PC-3 (cell line): ENCODE data around the gene DNAH7. TPM values are rescaled to one million over a fixed set of nuclear protein-coding genes. Genes with fewer than 3 reads are reported as not detected.

Experiments
- ATAC-seq: fragments of 200-7000 bp; cut with Tn5 transposase; 2 replicates; pipeline ENCODE4 v1.9.1; 2020; ENCODE audit warnings: mild to moderate bottlenecking, moderate library complexity
- BruUV-seq: library from RNA; stranded (reverse); fragments of 400-500 nt; replicated peaks from 2 replicates; lab custom pipeline; 2021; lab: Mats Ljungman, UMichigan
- CTCF ChIA-PET: fragments of 300-600 bp; sonication (Branson Sonifier 250); formaldehyde crosslinking; loops from one replicate; lab custom pipeline; 2022; ENCODE audit warnings: antibody characterized with exemption; lab: Charles Lee
- POLR2A ChIA-PET: fragments of 300-600 bp; sonication (Branson Sonifier 250); formaldehyde crosslinking; loops from one replicate; lab custom pipeline; 2022; ENCODE audit warnings: antibody characterized with exemption; ENCODE audit not compliant: unreplicated experiment; lab: Charles Lee
- DNase-seq: peaks from one replicate; pipeline ENCODE4 v3.0.0-alpha.2; 2015
- H2AFZ ChIP-seq: fragments of 300-600 bp; sonication (generic); 2 replicates; pipeline ENCODE4 v1.6.0; 2016; ENCODE audit warnings: antibody characterized with exemption, low read length
- H3F3A ChIP-seq: fragments of 300-600 bp; sonication (generic); one replicate; pipeline ENCODE4 v1.6.0; 2017; ENCODE audit warnings: antibody characterized with exemption, low read length, control low read depth, mild to moderate bottlenecking; ENCODE audit not compliant: unreplicated experiment
- H3K27ac ChIP-seq: fragments of 300-600 bp; sonication (generic); 2 replicates; pipeline ENCODE4 v1.5.1; 2016; ENCODE audit warnings: mild to moderate bottlenecking, low read length
- H3K27me3 ChIP-seq: fragments of 300-600 bp; sonication (generic); 2 replicates; pipeline ENCODE4 v1.6.1; 2016; ENCODE audit warnings: low read length, mixed read lengths
- H3K36me3 ChIP-seq: fragments of 300-600 bp; sonication (generic); 2 replicates; pipeline ENCODE4 v1.6.1; 2016; ENCODE audit warnings: low read depth, mixed run types, low read length, mixed read lengths
- H3K4me1 ChIP-seq: fragments of 300-600 bp; sonication (generic); 2 replicates; pipeline ENCODE4 v1.5.1; 2016; ENCODE audit warnings: low read length; ENCODE audit not compliant: insufficient read depth
- H3K4me2 ChIP-seq: fragments of 300-600 bp; sonication (generic); 2 replicates; pipeline ENCODE4 v1.6.0; 2016; ENCODE audit warnings: low read length
- H3K4me3 ChIP-seq: fragments of 300-600 bp; sonication (generic); 2 replicates; pipeline ENCODE4 v1.5.1; 2016; ENCODE audit warnings: mild to moderate bottlenecking, low read length, mixed read lengths
- H3K79me2 ChIP-seq: fragments of 300-600 bp; sonication (generic); 2 replicates; pipeline ENCODE4 v1.6.1; 2017; ENCODE audit warnings: low read length, mixed read lengths
- H3K9ac ChIP-seq: fragments of 300-600 bp; sonication (generic); 2 replicates; pipeline ENCODE4 v1.6.0; 2016; ENCODE audit warnings: mild to moderate bottlenecking, low read length
- H3K9me2 ChIP-seq: fragments of 300-600 bp; sonication (generic); replicated peaks from 2 replicates; pipeline ENCODE4 v1.6.1; 2016; ENCODE audit warnings: mixed run types, low read length, mixed read lengths
- H3K9me3 ChIP-seq: fragments of 300-600 bp; sonication (generic); 2 replicates; pipeline ENCODE4 v1.6.1; 2016; ENCODE audit warnings: low read length, mixed read lengths
- H4K20me1 ChIP-seq: fragments of 300-600 bp; sonication (generic); 2 replicates; pipeline ENCODE4 v1.6.1; 2016; ENCODE audit warnings: low read length, mixed read lengths
- CTCF ChIP-seq: fragments of 300-600 bp; sonication (generic); conservative IDR thresholded peaks from 2 replicates; pipeline ENCODE4 v1.5.1; 2017; ENCODE audit warnings: antibody characterized with exemption, low read depth, mild to moderate bottlenecking, low read length
- EZH2 ChIP-seq: fragments of 300-600 bp; sonication (generic); IDR thresholded peaks from one replicate; pipeline ENCODE4 v1.6.1; 2017; ENCODE audit warnings: antibody characterized with exemption, mild to moderate bottlenecking, low read length; ENCODE audit not compliant: unreplicated experiment
- EZH2phosphoT487 ChIP-seq: fragments of 300-600 bp; sonication (generic); IDR thresholded peaks from 2 replicates; pipeline ENCODE4 v1.6.1; 2018; ENCODE audit warnings: mild to moderate bottlenecking, antibody characterized with exemption, low read length, borderline replicate concordance
- intact Hi-C: fragments of 100-400 bp; cut with micrococcal nuclease; formaldehyde crosslinking; loops from 2 replicates; pipeline ENCODE4 v1.9.0; 2023
- total RNA-seq: library from RNA; depleted of rRNA; stranded (reverse); fragments of >200 nt; gene quantifications from 2 replicates; pipeline ENCODE4 v1.2.3, GENCODE V29; 2014

DNAH7 gene
- total RNA-seq, 1 experiment from 2014 or later: 1.9 TPM

- BruUV-seq: no TSS peak
- Histone ChIP-seq H2AFZ (no peak overlapping the region), H3K4me2 (no peak overlapping the region), H3K9me2 (no peaks in the 10 kb centered on the region), H3K79me2 (no peaks in the 10 kb centered on the region), H3K4me1 (peaks cover 18% of the 10 kb centered on the region), H4K20me1 (no peaks in the 10 kb centered on the region), H3K27ac (no peak overlapping the region), H3K36me3 (peaks cover 3% of the 10 kb centered on the region; the same call in 1 of the 2 replicates), H3K27me3 (no peaks in the 10 kb centered on the region), H3K9ac (no peak overlapping the region), H3F3A (no peaks in the 10 kb centered on the region), H3K4me3 (no peak overlapping the region), H3K9me3 (no peaks in the 10 kb centered on the region)
- TF ChIP-seq EZH2phosphoT487: no peak
- no peak for TF ChIP-seq CTCF
- no peak for TF ChIP-seq EZH2
- DNase-seq (no peak), ATAC-seq (no peak)
- ChIA-PET CTCF (no interaction called here), POLR2A (no interaction called here)
- intact Hi-C loops: no loop called here
Measured at GRCh38 chr2:195730912-195731311, 337.7 kb downstream of the DNAH7 start.

- no peaks in the 10 kb centered on the region for H3K4me1 ChIP-seq
- no peak for TF ChIP-seq EZH2phosphoT487
- no peak for TF ChIP-seq CTCF
- TF ChIP-seq EZH2: no peak
- H3K4me2 ChIP-seq: no peak overlapping the region
- H2AFZ ChIP-seq: no peak overlapping the region
- H3K4me3 ChIP-seq: no peak overlapping the region
- ChIA-PET POLR2A (no interaction called here), CTCF (no interaction called here)
- H3K36me3 ChIP-seq: peaks cover 3% of the 10 kb centered on the region; the same call in 1 of the 2 replicates
- H3K9me2 ChIP-seq: no peaks in the 10 kb centered on the region
- intact Hi-C loops: no loop called here
- ATAC-seq: no peak
- no peaks in the 10 kb centered on the region for H3F3A ChIP-seq
- no peak overlapping the region for H3K27ac ChIP-seq
- no peak for DNase-seq
- BruUV-seq: no TSS peak
- H3K79me2 ChIP-seq: no peaks in the 10 kb centered on the region
- H3K9ac ChIP-seq: no peak overlapping the region
- H3K27me3 ChIP-seq: no peaks in the 10 kb centered on the region
- H3K9me3 ChIP-seq: no peaks in the 10 kb centered on the region
- H4K20me1 ChIP-seq: no peaks in the 10 kb centered on the region
Measured at GRCh38 chr2:195727106-195727505, 341.5 kb downstream of the DNAH7 start.

- intact Hi-C loops: no loop called here
Measured at GRCh38 chr2:195722075-195722474, 346.6 kb downstream of the DNAH7 start.

More at GRCh38 chr2:195722075-195722474, 346.6 kb downstream of the DNAH7 start:
- Histone ChIP-seq H3K27me3 (no peaks in the 10 kb centered on the region), H3K4me1 (no peaks in the 10 kb centered on the region), H3K79me2 (no peaks in the 10 kb centered on the region), H3K9me3 (no peaks in the 10 kb centered on the region), H3K4me2 (no peak overlapping the region), H3K9me2 (no peaks in the 10 kb centered on the region), H3K27ac (no peak overlapping the region), H3K9ac (no peak overlapping the region), H3K4me3 (no peak overlapping the region), H3F3A (no peaks in the 10 kb centered on the region), H3K36me3 (no peaks in the 10 kb centered on the region), H4K20me1 (no peaks in the 10 kb centered on the region), H2AFZ (no peak overlapping the region)
- DNase-seq (no peak), ATAC-seq (no peak)
- ChIA-PET POLR2A (no interaction called here), CTCF (no interaction called here)
- no peak for TF ChIP-seq EZH2phosphoT487
- TF ChIP-seq EZH2: no peak
- no peak for TF ChIP-seq CTCF
- BruUV-seq: no TSS peak
